UCSD-AML1 (cell line): ENCODE measurements around the gene FGL2.
A peak's percentile ranks its signal among the peaks of the same experiment; 100 is the strongest.
"Not testable (repeated sequence)": the region's sequence is repeated elsewhere in the genome, so short reads cannot be mapped to it uniquely, and the experiment has no call there.

Source experiments
- DNase-seq: peaks from one replicate; lab custom pipeline; 2025; ENCODE audit not compliant: unreplicated experiment; lab: John Stamatoyannopoulos, UW

The FGL2 gene, protein sequence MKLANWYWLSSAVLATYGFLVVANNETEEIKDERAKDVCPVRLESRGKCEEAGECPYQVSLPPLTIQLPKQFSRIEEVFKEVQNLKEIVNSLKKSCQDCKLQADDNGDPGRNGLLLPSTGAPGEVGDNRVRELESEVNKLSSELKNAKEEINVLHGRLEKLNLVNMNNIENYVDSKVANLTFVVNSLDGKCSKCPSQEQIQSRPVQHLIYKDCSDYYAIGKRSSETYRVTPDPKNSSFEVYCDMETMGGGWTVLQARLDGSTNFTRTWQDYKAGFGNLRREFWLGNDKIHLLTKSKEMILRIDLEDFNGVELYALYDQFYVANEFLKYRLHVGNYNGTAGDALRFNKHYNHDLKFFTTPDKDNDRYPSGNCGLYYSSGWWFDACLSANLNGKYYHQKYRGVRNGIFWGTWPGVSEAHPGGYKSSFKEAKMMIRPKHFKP

GRCh38 chr7:77199013-77199966 lies at the start of gene FGL2:
Gene FGL2, minus strand, starts transcription at chr7:77199819. Its CDS starts 26 bp downstream, at chr7:77199793.
- no peak for DNase-seq

DNA sequence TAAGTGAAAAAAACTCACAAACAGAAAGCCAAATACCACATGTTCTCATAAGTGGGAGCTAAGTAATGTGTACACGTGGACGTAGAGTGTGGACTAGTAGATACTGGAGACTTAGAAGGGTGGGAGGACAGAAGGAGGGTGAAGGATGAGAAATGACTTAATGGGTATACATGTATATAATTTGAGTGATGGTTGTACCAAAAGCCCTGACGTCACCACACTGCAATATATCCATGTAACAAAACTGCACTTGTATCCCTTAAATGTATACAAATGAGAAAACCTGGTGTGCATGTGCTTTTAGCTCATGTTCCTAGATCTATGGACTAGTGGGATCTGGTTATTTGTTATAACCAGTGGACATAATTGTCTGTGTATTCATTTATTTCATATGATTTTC lies 48.5 kb upstream of the FGL2 start:
- DNase-seq = no peak

DNA sequence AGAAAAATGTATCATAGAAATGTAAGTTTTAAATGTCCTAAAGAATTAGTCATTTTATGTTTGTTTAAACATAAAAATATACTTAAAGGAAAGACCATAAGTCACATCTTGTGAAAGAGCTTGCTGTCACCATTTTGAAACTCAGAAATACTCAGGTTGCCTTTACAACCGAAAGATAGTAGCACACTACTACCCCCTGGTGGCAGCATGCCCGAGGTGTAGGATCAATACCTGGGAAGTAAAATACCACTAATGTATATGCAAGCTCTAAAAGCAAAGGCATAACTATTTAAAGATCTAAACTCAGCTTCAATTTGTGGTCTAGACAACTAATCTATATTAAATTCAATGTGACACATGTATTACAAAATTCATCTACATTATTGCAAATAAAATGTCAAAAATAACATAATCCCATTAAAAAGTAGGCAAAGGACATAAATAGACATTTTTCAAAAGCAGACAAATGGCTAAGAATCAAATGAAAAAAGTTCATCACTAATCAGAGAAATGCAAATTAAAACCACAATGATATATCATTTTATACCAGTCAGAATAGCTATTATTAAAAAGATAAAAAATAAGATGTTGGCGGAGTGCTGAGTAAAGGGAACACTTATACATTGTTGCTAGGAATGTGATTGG lies 47.7 kb upstream of the FGL2 start:
- peak; percentile 56 for DNase-seq

DNA sequence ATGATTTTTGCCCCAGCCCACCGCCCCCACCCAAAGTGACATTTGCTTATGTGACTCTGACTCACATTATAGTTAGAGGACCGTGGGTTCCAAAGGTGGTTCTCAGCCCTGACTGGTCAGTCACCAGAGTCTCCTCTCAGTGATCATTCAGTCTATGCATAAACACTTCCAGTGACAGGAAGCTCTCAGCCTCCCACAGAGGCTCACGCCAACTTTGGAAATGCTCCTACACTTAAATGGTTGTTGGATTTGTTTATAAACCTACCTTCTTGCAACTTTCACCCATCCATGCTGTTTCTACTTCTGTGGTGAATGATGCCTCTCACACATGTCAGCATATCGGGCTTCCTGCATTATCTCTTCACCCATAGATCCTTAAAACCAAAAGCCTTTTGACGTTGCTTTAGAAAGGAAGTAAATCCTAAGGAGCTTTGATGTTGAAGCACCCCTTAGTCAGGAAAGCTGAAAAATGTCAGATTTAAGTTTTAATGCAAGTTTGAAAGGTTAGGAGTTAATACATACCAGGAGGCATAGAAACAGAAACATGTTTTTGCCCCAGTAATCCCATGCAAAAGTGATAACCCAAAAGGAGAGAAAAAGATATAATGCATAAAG lies 46.5 kb upstream of the FGL2 start:
- DNase-seq = no peak

- DNase-seq = no peak
Observed at GRCh38 chr7:77245015-77245755, 45.6 kb upstream of the FGL2 start.

DNA sequence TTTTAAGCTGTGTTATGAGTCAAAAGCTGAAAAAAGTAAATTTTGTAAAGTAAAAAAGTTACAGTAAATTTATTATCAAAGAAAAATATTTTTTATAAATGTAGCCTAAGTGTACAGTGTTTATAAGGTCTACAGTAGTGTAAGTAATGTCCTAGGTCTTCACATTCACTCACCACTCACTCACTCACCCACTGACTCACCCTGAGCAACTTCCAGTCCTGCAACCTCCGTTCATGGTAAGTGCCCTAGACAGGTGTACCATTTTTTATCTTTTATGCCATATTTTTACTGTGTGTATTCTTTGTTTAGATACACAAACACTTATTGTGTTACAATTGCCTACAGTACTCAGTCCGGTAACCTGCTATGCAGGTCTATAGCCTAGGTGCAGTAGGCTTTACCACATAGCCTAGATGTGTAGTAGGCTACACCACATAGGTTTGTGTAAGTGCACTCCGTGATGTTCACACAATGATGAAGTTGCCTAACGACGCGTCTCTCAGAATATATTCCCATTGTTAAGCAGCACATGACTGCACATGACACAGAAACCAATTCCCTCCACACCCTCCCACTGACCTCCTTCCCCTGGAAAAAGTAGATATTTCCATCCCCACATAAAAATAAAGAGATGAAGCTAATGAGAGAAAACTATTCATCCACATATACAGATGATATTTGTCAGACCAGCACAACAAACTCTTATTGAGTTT lies 44.8 kb upstream of the FGL2 start:
- DNase-seq = no peak

DNA sequence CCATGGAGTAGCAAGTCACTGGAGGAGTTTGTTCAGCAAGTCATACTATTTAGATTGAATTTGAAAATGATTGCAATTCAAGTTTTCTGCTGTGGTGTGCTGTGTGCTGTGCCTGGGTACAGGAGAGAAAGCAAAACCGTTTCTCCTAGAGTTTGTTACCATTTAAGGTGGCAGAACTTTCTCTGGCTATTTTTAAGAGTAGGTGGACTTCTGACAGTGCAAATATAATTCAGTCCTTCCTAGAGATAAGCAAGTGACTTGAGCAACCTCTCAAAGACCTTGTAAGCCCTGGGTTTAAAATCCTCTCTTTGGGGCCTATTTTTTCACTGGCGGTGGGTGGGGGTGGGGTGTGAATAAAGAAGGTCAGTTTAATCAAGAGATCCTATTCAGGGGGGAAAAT lies 42.9 kb upstream of the FGL2 start:
- no peak for DNase-seq

DNA sequence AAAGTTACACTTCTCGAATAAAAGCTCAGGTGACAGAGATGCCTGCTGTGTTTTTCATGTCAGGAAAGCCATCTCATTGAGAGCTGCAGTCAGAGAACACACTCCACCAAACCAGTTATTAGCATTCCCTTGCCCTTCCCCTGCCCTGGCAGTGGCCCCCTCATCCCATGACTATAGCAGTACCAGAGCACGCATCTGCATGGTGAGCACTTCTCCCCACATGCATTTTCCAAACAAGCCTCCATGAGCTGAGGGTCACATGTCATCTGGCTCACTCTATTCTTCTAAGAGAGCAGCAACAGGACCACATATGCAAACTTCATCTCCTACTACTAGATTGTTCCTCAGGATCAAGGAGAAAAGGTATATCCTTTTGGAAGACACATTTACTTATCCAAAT lies 42.4 kb upstream of the FGL2 start:
- no peak for DNase-seq

DNA sequence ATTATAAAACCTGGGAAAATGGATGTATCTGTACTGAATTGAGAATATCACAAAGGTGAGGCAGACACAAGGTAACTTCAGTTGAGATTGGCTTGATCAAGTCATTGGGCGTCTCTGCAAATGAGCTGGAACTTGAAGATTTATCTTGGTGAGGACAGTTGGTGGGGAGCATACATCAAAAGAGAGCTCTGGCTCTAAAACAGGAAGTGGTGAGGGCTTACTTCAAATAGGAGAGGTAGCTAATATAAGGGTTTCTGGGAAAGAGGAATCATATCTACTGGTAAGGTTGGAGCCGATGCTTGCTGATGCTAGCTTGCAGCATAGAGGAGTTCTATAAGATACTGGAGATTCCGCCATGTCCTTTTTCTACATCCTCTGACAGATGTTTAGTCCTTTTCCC lies 39.9 kb upstream of the FGL2 start:
- no peak for DNase-seq

GRCh38 chr7:77238703-77239136 lies 39.1 kb upstream of the FGL2 start:
- DNase-seq = peak; percentile 17

DNA sequence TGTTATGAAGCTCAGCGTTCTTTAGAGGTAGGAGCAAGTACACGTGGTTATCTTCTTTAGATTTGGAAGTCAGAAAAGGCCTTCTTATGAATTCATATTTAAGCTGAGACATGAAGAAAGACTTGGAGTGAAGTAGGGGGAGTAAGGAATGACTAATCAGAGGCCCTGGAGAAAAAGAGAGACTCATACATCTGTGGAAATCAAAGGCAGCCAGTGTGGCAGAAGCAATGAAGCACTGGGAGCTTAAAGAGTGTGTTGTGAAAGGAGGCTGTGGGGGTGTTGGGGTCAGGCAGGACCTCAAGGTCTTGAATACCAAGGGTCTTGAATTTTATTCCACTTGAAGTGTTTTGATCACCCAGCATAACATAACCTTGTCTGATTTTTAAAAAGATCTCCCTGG lies 35.7 kb upstream of the FGL2 start:
- DNase-seq = no peak

DNA sequence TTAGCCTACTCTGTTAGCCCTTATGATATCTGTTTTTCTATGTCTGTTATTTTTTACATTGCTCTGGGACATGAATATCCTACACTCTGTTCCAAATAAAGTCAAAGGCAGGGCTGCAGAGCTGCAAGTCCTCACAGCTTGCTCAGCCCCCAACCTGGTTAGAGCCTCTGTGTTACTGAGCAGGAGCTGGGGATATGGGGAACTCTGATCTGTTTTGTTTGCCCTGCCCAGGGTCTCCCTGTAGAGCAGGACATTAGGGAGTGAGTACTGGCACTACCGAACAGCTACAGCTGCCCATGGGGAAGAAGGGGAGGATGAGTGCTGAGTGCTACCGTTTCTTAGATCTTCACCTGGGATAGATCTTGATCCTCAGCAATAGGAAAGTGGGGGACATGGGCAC lies 32.8 kb upstream of the FGL2 start:
- no peak for DNase-seq

- DNase-seq = not testable (repeated sequence)
Observed at GRCh38 chr7:77228795-77229194, 29.2 kb upstream of the FGL2 start.

DNA sequence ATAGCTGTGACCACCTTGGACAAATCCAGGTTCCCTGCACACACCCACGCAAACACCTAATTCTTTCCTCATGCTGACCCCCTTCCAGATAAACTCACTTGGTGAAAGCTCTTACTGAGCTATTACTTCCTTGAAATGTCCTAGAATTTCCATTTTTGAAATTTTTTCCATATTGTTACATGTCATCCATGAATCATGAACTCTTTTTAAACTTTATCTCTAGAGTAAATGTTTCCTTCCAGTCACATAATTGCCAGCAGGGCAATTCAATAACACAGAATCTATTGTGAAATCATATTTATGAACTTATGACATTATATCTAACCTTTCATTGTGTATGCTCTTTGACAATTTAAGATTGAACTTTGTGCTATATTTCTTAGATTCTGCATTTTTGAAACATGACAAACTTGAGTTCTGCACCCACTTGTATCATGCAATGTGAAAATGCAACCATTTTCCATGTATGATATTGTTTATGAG lies 26.8 kb upstream of the FGL2 start:
- DNase-seq = no peak

- DNase-seq = no peak
Observed at GRCh38 chr7:77223261-77223660, 23.6 kb upstream of the FGL2 start.

- no peak for DNase-seq
Observed at GRCh38 chr7:77222819-77223218, 23.2 kb upstream of the FGL2 start.

- DNase-seq = no peak
Observed at GRCh38 chr7:77222065-77222464, 22.4 kb upstream of the FGL2 start.

GRCh38 chr7:77219701-77220331 lies 20.2 kb upstream of the FGL2 start:
- DNase-seq = not testable (repeated sequence)
